HG02981 (cell line): ENCODE data around the gene SFTA2.
"Not testable (repeated sequence)": the region's sequence is repeated elsewhere in the genome, so short reads cannot be mapped to it uniquely, and the experiment has no call there.

Experiments
- ATAC-seq: cut with Tn5 transposase; IDR thresholded peaks from one replicate; pipeline ENCODE4 v1.9.1; 2021; ENCODE audit warnings: mild to moderate bottlenecking, moderate library complexity; ENCODE audit not compliant: unreplicated experiment

The SFTA2 gene

DNA sequence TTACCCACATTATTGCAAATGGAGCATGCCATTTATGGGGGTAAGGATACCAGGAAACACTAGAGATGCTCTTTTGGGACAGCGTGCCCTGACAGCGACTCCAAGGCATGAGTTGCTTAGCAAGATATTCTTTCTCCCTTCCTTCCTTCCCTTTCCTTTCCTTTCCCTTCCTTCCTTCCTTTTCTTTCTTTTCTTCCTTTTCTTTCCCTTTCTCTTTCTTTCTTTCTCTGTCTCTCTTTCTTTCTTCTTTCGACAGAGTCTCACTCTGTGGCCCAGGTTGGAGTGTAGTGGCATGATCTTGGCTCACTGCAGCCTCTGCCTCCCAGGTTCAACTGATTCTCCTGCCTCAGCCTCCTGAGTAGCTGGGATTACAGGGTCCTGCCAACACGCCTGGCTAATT, 12.1 kb upstream of the SFTA2 start:
- no peak for ATAC-seq

DNA sequence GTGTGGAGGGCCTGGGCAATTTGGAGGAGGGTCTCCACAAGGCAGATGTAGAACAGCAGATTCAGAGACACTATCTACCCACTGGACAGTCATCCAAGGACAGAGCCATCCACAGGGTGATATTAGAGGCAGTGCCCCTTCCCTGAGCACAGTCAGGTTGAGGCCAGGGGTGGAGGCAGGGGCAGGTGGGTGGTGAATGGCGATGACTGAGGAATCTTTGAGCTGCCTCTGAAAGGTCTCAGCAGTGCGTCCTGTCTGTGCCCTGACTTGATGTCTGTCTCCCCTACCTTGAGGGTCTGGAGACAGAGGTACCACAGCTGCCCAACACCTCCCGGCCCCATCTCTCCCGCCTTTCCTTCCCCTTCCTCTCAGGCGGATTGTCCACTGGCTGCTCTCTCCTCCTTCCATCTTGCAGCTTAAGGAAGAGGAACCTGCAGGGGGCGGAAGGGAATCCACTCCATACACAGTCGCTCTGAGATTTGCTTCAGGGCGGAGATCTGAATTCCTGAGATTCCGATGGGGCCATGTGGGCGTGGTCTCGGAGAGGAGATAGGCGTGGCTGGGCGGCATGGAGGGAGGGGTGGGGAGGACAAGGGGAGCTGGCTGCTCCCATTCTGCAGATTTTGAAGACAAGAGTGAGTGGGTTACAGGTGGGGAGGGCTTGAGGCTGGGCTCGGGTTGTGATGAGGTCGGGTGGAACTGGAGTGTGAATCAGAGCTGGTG, 10.5 kb upstream of the SFTA2 start:
- ATAC-seq = no peak

DNA sequence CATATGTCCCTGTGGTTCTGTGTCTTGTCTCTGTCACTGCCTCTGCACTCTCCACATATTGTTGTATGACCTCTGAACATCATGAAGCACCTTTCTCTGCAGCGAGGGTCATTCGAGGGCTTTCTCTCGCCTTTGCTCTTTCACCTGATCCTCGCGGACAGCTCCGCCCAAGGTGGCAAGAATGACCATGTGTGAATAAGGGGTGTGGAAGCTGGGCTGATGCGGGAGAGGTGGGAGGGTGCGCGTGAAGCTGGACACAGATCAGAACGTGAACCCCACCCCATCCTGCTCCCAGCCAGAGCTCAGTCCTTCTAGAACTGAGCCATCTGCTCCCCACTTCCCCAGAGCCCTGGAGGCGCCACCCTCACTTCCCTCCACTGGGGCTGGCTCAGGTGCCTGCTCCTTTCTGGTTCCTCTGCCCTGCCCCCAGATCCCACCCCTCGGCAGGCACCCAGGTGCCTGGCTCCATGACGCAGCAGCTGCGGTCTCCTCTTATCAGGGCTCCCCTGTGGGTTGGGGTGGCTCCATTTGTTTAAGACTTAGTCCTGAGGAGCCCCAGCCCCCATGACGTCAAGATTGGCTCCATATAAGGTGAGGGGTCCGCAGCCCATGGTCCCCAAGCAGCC, 8.5 kb upstream of the SFTA2 start, which contains the start of gene MUCL3:
Gene MUCL3 (plus strand): TSS at position 613 of the 626 bp plus-strand sequence. CDS start 27 bp downstream, outside the sequence.
- ATAC-seq = no peak

DNA sequence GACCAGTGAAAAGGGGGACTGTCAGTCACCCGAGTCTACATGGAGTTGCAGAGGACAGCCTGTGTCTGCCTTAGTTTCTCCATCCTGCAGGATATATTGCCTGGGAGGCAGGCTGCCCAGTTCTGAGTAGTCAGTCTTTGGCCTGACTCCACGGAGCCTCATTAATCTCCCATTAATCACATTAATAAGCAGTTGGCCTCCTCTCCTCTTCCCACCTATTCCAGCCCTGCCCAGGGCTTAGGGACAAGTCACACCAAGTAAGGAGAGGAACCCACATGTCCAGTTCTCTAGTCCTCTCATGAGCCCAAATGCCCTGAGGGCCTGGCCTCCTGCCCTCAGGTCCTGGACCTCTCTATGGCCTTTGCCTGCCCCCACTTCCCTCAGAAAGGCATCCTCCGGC, 7.5 kb upstream of the SFTA2 start:
- no peak for ATAC-seq

DNA sequence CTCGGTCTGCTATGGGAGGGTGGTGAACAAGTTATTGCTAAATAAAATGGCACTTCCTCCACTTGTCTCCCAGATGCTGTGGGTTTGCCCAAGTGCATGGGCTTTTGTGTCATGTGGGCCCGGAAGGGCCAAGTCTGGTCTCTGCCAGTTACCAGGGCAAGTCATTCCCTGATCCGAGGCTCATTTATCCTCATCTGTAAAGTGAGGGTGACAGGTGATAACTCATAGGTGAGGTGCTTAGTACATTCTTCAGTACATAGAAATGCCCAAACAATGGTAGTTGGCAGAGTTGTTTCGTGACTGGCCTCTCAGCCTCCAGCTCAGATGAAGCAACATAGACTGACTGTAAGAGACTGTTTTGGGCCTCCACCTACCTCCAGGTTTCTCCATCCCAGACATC, 6.8 kb upstream of the SFTA2 start:
- ATAC-seq = no peak

DNA sequence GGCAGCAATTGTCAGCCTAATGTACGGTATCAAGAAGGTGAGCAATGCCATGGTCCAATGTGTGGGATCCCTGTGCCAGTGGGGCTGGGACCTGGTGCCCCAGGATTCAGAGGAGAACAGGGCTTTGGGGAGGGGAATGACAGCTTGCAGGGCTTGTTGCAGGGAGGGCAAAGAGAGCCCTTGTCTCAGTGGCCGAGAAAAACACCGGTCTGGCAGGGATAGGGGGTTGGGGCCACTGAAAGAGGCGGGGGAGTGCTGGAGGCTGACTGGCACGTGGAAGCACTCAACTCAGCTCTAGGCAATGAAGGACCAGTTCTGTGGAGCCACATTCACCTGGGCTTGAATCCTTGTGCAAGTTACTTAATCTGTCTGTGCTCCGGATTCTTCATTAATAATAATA, 5.3 kb upstream of the SFTA2 start:
- no peak for ATAC-seq

DNA sequence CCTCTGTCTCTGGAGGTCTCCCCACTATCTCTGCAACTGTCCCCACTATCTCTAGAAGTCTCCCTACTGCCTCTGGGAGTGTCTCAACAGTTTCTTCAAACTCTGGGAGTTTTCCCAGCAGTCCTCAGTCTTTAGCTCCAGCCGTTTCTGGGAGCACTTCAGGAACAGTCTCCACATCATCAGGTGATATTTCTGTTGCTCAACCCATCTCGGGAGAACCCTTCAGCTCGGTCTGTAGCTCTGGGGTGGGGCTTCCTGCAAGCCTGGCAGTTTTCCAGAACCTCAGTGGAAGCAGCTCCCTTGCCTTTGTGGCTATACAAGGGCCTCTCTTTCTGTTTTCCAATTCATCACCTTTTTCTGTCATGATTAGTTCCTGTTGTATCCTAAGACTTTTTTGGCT, 3.0 kb upstream of the SFTA2 start:
- ATAC-seq = no peak

DNA sequence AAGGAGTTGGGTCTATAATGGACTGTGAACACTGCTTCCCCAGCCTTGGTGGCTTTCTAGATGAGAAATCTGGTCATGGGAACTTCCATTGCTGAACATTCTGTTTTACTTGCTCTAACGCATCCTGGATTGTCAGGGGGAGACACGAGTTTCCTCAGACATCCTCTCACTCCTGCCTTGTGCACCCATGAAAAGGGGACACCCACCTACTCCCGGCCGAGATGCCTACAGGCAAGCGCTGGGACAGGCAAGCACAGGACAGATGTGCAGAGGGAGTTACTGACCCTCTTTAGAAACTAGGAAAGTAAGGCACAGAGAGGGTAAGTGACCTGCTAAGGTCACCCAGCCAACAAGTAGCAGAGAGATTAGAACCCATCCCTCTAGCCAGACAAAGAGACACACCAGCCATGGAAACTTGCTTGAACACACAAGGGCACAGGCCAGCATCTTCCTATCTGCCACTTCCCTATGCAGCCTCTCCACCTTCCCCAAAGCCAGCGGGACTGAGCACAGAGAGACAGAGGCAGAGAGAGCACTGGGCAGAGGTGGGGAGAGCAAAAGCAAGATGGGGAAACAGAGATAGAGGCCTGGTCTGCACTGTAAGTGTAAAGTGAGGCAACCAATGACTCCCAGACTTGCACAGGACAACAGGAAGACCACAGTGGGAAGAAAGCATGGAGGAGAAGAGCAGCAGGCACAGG, 845 bp upstream of the SFTA2 start:
- no peak for ATAC-seq

DNA sequence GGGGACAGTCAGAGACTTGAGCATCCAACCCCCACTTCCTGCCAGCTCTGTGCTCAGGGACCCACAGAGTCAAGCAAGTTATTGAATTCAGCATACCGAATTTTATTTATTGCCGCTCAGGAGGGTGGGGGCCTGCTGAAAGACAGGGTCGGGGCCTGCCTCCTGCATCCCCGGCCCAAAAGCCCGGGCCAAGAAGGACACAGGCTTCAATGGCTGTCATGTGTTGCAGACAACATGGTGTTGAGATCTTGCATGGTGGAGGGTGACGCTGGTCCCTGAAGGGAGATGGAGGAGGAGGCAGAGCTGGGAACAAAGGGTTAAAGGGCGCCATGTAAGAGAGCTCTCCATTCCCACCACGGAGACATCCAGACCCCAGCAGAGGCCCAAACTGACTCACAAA, 698 bp downstream of the SFTA2 start:
- no peak for ATAC-seq

DNA sequence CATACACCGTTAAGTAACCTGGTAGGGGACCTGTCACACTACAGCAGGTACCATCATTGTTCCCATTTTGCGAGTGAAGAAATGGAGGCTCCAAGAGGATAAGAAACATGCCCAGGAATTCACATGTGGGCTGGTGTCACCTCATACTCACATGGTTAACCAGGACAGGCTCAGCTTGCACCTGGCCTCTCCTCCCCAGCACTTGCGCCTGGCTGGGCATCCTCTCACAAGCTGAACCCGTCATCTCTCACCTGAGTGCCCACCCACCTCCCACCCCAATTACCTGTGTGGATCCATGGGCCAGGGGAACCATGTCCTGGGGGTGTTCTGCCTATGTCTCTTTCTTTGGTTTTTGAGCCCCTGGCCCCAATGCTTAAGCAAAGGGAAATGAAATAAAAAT, 1.5 kb downstream of the SFTA2 start:
- no peak for ATAC-seq

DNA sequence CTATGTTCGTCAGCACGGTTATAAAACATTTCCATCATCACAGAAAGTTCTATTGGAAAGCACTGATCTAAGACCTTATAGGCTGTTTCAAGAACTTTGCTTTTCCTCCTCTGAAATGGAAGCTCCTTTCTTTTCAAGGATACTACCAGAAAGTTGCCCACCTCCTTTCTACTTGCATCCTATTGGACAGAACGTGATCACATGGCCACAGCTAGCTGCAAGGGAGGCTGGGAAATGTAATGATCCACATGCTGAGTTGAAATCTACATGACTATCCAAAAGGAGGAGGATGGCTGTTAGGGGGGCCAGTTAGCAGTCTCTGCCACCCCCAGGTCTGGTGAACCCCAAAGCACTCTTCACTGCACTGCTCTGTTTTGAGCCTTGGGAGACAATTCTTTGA, 3.3 kb downstream of the SFTA2 start:
- no peak for ATAC-seq

DNA sequence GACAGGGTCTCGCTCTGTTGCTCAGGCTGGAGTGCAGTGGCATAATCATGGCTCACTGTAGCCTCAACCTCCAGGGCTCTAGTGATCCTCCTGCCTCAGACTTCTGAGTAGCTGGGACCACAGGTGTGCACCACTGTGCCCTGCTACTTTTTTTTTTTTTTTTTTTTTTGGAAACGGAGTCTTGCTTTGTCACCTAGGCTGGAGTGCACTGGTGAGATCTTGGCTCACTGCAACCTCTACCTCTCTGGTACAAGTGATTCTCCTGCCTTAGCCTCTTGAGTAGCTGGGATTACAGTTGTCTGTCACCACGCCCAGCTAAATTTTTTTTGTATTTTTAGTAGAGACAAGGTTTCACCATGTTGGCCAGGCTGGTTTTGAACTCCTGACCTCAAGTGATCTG, 4.9 kb downstream of the SFTA2 start:
- ATAC-seq = not testable (repeated sequence)

DNA sequence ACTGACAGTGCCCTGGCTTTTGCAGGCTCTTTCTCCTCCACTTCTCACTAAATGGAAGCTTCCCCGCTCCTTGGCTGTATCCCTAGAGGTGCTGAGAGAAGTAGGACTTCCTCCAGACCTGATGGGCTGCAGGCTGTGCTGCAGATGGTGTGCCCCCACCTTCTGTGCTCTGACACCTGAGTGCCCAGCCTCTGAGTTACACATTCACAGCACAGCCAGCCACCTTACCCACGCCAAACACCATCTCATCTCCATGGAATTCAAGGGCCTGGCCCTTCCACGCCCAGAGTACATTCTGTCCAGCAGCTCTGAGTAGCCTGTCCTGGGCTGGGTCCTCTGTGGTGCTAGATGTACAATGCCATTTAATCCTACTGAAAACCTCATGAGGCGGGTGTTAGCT, 5.3 kb downstream of the SFTA2 start:
- ATAC-seq = no peak

DNA sequence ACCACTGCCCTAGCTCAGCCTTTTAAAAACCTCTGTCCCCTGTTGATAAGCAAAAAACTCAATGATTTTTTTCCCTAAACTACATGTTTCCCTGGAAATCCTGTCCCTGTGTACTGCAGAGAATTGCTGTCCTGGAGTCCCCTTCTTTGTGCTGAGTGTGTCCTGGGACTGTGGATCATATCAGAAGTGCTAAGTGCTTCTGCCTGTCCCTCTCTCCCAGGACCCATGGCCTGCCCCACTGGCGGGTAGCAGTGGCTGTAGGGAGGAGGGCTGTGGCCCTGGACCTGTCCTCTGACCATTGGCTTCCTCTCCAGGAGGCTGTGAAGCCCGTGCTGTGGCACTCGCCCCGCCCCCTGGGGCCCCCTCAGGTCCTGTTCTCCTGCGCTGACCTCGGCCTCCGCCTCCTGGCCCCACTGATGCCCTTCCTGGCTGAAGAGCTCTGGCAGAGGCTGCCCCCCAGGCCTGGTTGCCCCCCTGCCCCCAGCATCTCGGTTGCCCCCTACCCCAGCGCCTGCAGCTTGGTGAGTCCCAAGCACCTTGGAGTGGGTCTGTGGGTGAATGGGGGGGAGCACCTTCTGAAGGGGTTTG, 7.8 kb downstream of the SFTA2 start:
- ATAC-seq = not testable (repeated sequence)

DNA sequence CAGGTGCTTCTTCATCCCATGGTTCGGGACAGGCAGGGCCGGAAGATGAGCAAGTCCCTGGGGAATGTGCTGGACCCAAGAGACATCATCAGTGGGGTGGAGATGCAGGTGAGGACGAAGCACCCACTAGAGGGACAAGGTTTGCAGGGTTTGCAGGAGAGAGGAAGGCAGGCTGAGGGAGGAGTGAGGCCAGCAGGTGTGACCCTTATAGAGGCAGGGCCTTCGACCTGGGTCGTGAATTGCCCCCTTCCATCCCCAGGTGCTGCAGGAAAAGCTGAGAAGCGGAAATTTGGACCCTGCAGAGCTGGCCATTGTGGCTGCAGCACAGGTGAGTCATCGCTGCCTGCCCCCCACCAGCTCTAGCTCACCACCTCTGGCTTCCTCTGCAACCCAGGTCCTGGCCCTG, 9.5 kb downstream of the SFTA2 start:
- ATAC-seq = no peak

DNA sequence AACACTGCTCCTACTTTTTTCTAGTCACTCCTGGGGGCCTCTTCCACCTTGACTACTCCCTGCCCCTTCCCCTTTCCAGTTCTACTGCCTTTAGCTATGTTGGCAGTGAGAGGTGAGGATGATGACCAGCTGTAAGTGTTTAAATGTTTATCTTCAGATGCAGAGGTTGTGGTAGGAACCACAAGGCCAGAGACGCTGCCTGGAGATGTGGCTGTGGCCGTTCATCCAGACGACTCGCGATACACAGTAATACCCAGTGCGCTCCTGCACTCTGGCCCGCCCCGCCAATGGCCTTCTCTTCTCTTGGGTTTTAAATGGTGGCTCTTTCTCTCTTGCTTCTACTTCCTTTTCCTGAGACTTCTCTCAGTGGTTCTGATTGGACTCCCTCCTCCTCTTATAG, 13.3 kb downstream of the SFTA2 start:
- ATAC-seq = no peak

DNA sequence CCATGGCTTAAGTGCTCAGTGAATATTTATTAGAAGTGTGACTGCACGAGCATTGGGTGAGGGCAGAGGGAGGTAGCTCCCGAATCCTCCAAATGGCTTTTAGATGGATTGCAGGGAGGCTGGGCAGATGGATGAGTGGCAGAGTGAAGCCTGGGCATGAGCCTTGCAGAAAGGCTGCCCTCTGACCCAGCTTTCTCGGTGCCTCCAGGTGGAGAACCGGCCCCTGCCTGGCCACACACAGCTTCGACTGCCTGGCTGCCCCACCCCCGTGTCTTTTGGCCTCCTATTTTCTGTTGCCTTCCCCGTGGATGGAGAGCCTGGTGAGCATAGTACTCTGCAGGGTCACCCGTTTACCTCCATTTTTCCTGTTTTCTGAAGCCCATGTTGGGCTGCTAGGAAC, 14.5 kb downstream of the SFTA2 start:
- ATAC-seq = no peak

DNA sequence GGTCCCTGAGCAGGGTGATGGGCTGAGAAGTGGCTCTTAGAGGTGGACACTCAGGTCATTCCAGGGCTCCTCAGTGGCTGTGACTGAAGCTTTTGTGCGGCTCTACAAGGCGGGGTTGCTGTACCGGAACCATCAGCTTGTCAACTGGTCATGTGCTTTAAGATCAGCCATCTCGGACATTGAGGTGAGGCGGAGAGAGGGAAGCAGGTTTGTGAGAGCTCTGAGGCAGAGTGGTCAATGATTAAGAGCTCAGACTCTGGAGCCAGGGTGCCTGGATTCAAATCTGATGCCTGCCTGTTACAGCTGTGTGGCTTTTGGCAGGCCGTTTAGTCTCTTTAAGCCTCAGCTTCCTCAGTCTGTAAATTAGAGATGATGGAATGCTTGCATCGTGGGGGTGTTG, 14.9 kb downstream of the SFTA2 start:
- ATAC-seq = no peak

DNA sequence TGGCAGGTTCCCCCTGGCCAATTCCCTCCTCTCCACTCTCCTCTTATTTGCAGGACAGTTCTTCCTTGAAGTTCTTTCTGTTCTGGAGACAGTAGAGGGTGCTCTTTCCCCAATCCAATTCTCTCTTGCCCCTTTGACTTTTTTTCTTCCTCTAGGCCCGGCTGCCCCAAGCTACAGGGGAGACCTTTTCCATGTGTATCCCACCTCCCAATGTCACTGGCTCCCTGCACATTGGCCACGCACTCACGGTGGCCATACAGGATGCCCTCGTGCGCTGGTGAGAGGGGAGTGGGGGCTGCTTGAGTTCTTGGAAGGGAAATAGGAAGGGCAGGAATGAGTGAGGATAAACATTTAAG, 16.4 kb downstream of the SFTA2 start:
- ATAC-seq = no peak

DNA sequence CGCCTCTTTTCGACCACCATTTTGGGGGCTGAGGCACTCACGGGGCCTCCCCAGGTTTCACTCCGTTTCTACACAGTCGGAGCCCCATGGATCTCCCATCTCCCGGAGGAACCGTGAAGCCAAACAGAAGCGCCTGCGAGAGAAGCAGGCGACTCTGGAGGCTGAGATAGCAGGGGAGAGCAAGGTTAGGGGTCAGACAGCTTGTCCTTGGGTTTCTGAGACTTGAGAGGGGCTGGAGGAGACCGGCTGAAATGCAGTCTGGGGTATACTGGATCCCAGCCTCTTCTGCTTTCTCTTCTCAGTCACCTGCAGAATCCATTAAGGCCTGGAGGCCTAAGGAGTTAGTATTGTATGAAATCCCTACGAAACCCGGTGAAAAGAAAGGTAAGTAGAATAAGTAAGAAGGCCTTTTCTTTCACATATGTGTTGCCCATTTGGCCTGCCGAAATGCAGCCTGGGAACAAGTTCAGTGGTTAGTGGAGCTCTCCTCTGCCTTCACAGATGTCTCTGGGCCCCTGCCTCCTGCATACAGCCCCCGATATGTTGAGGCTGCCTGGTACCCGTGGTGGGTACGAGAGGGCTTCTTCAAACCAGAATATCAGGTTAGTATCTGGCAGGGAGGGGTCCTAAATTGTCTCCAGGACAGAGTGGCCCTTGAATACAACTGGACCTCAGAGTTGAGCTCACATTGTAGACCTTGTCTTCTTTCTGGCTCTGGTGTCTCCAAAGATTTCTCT, 16.9 kb downstream of the SFTA2 start:
- no peak for ATAC-seq
